Measurements from ENCODE around the gene FAM83E.

Gene FAM83E

GRCh38 chr19:48644839-48645619 is 30.2 kb upstream of the FAM83E start:
- peaks cover 32% of the 10 kb centered on the region for H3K4me1 Mint-ChIP-seq
- no peaks in the 10 kb centered on the region for H3K9me3 Mint-ChIP-seq
- peak overlapping the region; percentile 91 to 98 (median 96) for H3K27ac Mint-ChIP-seq
- no peaks in the 10 kb centered on the region for H3K27me3 Mint-ChIP-seq (ENCODE audit: low read depth)
- TF ChIP-seq, protein P1, sequence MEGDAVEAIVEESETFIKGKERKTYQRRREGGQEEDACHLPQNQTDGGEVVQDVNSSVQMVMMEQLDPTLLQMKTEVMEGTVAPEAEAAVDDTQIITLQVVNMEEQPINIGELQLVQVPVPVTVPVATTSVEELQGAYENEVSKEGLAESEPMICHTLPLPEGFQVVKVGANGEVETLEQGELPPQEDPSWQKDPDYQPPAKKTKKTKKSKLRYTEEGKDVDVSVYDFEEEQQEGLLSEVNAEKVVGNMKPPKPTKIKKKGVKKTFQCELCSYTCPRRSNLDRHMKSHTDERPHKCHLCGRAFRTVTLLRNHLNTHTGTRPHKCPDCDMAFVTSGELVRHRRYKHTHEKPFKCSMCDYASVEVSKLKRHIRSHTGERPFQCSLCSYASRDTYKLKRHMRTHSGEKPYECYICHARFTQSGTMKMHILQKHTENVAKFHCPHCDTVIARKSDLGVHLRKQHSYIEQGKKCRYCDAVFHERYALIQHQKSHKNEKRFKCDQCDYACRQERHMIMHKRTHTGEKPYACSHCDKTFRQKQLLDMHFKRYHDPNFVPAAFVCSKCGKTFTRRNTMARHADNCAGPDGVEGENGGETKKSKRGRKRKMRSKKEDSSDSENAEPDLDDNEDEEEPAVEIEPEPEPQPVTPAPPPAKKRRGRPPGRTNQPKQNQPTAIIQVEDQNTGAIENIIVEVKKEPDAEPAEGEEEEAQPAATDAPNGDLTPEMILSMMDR (IDR thresholded peaks at IDR 0.05; ENCODE audit: unreplicated experiment in 3 of 3): no peak
- peak overlapping the region; percentile 82 to 92 (median 90) for H3K4me3 Mint-ChIP-seq
- H3K36me3 Mint-ChIP-seq (ENCODE audit: low read depth): no peaks in the 10 kb centered on the region

GRCh38 chr19:48644355-48644754 is 29.5 kb upstream of the FAM83E start:
- H3K27me3 Mint-ChIP-seq (ENCODE audit: low read depth): no peaks in the 10 kb centered on the region
- TF ChIP-seq, protein P1 (IDR thresholded peaks at IDR 0.05; ENCODE audit: unreplicated experiment in 3 of 3): no peak
- H3K36me3 Mint-ChIP-seq (ENCODE audit: low read depth): no peaks in the 10 kb centered on the region
- peak overlapping the region; percentile 84 to 91 (median 85) for H3K27ac Mint-ChIP-seq
- no peaks in the 10 kb centered on the region for H3K9me3 Mint-ChIP-seq
- H3K4me1 Mint-ChIP-seq: peaks cover 32% of the 10 kb centered on the region
- H3K4me3 Mint-ChIP-seq: peak overlapping the region; percentile 82 to 92 (median 89)

DNA sequence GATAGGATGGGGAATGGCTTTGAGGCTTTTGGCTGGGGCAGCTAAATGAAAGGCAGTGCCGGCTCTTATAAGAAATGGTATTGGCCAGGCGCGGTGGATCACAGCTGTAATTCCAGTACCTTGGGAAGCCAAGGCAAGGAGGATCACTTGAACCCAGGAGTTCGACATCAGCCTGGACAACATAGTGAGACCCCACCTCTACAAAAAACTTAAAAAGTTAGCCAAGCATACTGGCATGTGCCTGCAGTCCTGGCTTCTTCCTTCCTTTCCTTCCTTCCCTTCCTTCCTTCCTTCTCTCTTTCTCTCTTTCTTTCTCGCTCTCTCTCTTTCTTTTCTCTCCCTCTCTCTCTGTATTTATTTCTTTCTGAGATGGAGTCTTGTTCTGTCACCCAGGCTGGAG is 28.0 kb upstream of the FAM83E start:
- H3K27ac Mint-ChIP-seq: peak overlapping the region; percentile 9 to 79 (median 34)
- H3K4me3 Mint-ChIP-seq: peak overlapping the region in 2 of 3 experiments; percentile 50 to 64
- H3K9me3 Mint-ChIP-seq: no peaks in the 10 kb centered on the region
- peaks cover 33% of the 10 kb centered on the region for H3K4me1 Mint-ChIP-seq
- TF ChIP-seq, protein P1 (IDR thresholded peaks at IDR 0.05; ENCODE audit: unreplicated experiment in 3 of 3): no peak
- peaks cover 5% of the 10 kb centered on the region for H3K36me3 Mint-ChIP-seq (ENCODE audit: low read depth)
- no peaks in the 10 kb centered on the region for H3K27me3 Mint-ChIP-seq (ENCODE audit: low read depth)

- Mint-ChIP-seq H3K36me3 (ENCODE audit: low read depth) (peaks cover 5% of the 10 kb centered on the region), H3K4me3 (peak overlapping the region in 2 of 3 experiments; percentile 22 to 58), H3K27ac (no peak overlapping the region), H3K9me3 (no peaks in the 10 kb centered on the region), H3K4me1 (peaks cover 30% of the 10 kb centered on the region), H3K27me3 (ENCODE audit: low read depth) (no peaks in the 10 kb centered on the region)
- TF ChIP-seq, protein P1 (IDR thresholded peaks at IDR 0.05; ENCODE audit: unreplicated experiment in 3 of 3): no peak
Measured at GRCh38 chr19:48641850-48642249, 27.0 kb upstream of the FAM83E start.

- H3K4me1 Mint-ChIP-seq: peaks cover 27% of the 10 kb centered on the region
- no peaks in the 10 kb centered on the region for H3K27me3 Mint-ChIP-seq (ENCODE audit: low read depth)
- H3K4me3 Mint-ChIP-seq: peak overlapping the region in 2 of 3 experiments; percentile 15 to 26
- H3K36me3 Mint-ChIP-seq (ENCODE audit: low read depth): peaks cover 5% of the 10 kb centered on the region
- TF ChIP-seq, protein P1 (IDR thresholded peaks at IDR 0.05; ENCODE audit: unreplicated experiment in 3 of 3): no peak
- H3K27ac Mint-ChIP-seq: peak overlapping the region in 2 of 3 experiments; percentile 52 to 97
- no peaks in the 10 kb centered on the region for H3K9me3 Mint-ChIP-seq
Measured at GRCh38 chr19:48639483-48640375, 24.9 kb upstream of the FAM83E start.

Measured in nephron (organoid).